NK-92 treated with Interleukin-12 subunit alpha and Interleukin-12 subunit beta, amount 100 ng/mL, for 24 hours (cell line): ENCODE results near the gene GINM1.

Experiments used
- DNase-seq: peaks from one replicate; lab custom pipeline; 2025; lab: John Stamatoyannopoulos, UW

GINM1 gene, protein sequence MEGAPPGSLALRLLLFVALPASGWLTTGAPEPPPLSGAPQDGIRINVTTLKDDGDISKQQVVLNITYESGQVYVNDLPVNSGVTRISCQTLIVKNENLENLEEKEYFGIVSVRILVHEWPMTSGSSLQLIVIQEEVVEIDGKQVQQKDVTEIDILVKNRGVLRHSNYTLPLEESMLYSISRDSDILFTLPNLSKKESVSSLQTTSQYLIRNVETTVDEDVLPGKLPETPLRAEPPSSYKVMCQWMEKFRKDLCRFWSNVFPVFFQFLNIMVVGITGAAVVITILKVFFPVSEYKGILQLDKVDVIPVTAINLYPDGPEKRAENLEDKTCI

DNA sequence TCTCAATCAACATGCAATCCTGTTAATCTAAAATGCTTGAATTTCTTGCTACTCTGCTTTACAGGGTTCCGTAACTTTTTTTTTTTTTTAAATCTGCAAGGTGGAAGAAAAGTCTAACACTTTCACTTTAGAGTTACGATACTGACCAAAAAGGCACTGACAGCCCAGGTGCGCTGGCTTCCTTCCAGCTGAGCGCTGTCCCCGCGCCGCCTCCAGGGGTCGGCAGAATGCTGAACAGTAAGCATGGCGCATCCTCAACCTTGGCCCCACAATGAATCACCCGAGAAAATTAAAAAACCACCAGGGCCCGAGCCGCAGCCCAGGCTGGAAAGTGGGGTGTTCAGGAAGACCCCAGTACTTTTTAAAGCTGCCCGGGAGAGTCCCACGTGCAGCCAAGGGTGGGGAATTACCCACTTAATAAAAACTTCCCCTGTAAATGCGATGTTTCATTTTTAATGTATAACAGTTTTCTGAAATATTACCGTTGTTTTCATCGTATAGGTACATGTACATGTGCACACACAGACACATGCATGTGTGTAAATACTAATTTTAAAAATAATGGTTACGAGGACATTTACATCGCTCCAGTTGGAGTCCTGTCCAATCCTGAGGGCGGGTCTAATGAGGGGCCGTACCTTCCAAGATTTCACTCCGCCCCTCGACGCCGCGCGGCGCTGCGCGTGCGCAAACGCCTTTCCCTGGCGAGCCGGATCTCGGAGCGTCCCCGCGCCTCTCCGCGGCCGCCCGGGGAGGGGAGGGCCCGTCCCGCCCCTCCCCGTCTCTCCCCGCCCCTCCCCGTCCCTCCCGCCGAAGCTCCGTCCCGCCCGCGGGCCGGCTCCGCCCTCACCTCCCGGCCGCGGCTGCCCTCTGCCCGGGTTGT is at the start of gene GINM1:
GINM1 (plus strand) TSS at position 849 of the 883 bp plus-strand sequence. CDS start 40 bp downstream, outside the sequence.
- DNase-seq, result peak; percentile 87

DNA sequence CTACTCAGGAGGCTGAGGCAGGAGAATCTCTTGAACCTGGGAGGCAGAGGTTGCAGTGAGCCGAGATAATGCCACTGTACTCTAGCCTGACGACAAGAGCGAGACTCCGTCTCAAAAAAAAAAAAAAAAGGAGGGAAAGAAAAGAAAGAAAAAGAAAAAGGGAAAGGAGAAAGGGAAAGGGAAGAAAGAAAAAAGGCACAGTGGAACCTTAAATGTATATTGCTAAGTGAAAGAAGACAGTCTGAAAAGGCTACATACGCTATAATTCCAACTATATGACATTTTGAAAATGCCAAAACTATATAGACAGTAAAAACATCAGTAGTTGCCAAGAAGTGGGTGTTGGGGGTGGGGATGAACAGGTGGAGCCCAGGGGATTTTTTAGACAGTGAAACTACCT is 36.5 kb upstream of the GINM1 start:
- DNase-seq, result no peak

DNA sequence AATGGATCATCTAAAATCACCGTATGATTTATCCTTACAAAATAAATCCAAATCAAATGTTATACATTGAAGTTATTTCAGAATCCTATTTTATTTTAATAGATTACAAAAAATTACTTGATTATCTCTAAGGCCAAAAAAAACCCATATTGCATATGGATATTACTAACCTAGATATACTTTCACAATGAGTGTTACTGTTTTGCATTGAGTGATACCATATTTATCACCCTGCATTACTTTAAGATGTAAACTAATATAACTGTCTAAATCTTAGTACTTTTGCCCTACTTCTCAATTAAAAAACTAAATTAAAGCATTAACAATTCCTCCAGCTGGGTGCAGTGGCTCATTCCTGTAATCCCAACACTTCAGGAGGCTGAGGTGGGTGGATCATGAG is 31.4 kb upstream of the GINM1 start:
- no peak for DNase-seq

DNA sequence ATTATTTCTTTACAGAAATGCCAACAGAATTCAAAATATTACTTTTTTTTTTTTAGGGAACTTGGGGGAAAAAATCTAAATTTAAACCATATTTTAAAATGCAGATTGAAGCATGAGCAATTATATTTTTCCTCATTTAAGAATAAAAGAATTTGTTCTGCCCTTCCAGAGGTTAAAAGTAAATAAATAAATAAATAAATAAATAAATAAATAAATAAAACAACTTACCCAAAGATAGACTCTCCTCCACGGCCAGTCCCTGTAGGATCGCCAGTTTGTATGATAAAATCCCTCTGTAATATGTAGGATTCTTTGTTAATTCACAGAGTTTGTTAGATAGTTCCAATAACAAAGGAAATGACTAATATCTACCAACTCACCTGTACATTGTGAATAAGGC is 25.0 kb upstream of the GINM1 start:
- no peak for DNase-seq

DNA sequence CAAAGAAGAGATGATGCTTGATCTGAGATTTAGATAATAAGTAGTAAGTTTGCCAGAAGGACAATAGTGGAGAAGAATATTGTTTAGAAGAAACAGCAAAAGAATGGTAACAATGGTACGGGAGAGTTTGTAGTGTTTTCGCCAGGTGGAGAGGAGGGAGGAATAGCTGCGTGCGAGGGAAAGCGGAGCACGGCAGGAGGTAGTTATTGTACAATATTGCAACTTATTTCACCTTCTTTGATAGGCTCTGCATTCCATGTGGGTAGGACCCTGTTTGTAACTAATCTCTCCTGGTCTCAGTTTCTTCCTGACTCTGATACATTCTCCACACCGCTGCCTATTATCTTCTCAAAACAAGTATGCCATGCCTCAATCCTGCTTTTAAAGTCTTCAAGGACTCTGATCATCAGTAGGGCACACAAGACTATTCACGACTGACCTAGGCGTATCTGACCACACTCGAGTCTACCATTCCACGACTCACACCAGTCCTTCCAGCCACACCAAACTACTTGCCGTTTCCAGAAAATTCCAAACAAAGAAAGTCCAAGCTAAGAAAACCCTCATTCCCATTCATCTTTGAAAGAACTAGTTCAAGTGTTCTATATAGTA is 21.4 kb upstream of the GINM1 start:
- DNase-seq, result no peak

DNA sequence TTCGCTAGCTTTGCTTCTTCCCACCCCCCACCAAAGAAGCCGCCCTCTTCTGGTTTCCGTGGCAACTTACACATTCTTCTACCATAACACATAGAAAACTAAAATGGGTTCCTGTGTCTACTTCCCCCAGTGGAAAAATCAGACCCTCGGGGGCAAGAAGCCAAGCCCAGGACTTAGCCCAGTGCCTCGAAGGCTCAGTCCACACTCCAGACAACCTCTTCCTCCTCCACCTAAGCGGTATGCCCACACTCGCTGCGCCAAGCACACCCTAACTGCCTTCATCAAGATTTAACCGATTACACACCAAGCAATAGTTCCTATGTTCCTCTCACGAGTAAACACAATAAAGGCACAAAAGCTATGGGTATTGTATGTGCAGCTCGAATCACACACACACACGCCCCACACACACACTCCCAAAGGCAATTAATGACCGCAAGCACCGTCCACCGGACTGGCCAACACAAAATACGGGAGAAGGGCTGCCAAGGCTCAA is 20.9 kb upstream of the GINM1 start:
- DNase-seq, result no peak

DNA sequence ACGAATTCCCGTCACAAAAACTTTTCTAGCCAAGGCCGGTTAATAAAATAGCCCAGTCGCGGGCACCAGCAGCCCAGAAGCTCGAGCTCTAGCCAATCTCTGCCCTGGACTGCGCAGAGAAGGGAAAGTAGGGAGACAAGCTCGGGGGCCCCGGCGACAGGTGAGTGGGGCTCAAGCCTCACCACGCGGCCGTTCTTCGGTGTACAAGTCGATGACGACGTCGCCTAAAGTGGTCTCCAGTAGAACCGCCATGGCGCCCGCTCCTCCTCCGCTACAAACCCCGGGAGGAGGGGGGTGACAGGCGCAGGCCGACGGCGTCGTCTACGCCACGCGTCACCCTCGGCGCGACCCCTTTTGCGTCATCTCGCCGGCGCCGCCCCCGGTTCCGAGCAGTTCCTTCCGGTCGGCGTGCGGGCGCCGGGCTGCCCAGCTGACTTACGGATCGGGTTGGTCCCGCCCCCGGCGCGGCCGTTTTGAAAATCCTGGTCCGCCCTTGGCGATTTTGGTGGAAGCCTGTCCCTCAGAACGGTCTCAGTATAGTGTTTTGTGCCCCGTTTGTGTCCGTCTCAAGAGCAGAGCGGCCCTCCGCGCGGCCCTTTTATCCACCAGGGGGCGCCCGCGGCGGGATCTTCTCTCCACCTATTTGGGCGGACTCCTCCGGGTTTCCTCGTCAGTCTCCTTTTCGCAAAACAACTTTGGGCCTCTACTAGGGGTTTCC is 20.3 kb upstream of the GINM1 start, which contains the start of gene PPIL4:
PPIL4 (minus strand) TSS at position 290 of the 718 bp plus-strand sequence; CDS start at position 252, 38 bp downstream.
- peak; percentile 88 for DNase-seq

DNA sequence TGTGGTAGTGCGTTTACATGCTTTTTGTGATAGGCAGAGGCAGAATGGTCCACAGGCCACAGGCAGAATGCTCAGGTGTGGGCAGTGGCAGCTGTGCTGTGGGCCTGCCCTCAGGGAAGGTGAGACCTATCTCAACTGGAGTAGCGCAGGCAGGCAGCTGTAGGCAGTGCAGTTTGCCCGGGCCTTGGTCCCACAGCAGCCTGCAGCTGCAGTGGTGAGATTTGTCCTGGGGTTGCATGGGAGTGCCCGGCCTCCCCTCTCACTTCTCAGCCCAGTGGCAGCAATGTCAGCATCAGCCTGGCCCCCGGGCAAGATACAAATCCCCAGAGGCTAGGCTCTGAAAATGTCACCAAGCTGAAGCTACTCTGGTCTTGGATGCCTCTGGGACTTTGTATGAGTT is 14.3 kb upstream of the GINM1 start:
- DNase-seq, result no peak

DNA sequence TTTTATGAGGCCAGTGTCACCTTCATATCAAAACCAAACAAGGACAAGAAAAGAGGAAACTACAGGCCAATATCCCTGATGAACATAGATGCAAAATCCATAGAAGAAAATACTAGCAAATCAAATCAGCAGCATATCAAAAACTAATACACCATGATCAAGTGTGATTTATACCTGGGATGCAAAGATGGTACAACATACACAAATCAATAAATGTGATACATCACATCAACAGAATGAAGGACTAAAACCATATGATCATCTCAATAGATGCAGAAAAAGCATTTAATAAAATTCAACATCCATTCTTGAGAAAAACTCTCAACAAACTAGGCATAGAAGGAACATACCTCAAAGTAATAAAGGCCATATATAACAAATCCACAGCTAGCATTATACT is 8.1 kb upstream of the GINM1 start:
- DNase-seq, result no peak

DNA sequence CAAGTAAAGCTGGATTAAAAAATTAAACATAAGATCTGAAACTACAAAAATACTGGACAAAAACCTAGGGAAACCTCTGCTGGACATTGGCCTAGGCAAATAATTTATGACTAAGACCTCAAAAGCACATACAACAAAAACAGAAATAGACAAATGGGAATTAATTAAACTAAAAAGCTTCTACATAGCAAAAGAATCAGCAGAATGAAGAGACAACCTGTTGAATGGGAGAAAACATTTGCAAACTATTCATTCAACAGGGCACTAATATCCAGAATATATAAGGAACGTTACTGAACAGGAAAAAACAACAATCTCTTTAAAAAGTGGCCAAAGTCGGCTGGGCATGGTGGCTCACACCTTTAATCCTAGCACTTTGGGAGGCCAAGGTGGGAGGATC is 6.8 kb upstream of the GINM1 start:
- no peak for DNase-seq

DNA sequence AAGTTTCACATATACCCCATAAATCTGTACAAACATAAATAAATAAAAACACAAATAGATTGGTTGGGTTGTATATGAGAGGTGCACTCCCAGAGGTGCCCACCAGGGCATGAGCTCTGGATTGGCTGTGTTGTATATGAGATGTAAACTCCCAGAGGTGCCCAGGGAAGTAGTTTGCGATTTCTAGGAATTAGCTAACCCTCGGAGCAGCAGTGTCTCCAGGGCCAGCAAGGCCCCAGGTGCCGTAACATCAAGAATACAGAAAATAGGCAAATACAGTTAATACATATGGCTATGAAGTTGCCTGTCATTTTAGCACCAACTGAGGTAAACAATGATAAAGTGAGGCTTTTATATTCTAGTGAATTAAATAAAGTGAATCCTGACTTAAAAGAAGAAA is 5.4 kb upstream of the GINM1 start:
- no peak for DNase-seq

DNA sequence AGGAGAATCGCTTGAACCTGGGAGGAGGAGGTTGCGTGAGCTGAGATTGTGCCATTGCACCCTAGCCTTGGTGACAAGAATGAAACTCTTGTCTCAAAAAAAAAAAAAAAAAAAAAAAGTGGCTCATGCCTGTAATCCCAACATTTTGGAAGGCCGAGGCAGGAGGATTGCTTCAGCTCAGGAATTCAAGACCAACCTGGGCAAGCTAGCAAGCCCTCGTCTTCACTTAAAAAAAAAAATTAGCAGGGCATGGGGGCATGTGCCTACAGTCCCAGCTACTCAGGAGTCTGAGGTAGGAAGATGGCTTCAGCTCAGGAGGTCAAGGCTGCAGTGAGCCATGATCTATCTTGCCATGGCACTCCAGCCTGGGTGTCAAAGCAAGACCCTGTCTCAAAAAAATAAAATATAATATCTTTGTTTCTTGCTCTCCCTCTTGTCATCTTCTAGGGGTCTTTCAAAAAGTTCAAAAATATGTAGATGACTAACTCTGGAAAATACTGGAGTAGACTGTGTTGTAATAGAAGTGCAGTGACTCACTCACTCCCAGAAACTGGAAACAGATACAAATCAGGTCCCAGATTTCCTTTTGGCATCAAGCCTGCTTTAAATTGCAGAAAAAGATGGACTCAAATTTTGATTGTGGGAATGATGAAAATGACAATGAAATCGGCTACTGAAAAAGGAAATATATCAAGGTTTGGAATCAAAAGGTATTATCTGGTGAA is 2.8 kb upstream of the GINM1 start:
- no peak for DNase-seq

DNA sequence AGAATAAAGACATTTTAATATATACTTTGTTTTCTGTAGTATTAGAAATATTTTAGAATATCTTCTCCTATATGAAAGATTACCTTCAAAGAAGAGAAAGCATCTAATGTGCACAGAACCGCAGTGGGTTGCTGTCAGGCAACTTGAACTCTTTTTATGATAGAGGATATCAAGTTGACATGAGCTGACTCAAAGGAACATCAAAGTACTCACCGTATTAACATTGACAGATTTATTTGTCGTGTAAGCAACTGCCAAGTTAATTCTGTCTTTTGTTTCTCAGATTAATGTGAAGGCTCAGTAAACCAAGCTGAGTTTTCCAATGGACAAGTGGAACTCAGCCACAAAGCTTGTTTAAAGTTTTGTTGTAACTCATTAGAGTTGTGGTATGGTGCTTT is 2.2 kb upstream of the GINM1 start:
- no peak for DNase-seq

DNA sequence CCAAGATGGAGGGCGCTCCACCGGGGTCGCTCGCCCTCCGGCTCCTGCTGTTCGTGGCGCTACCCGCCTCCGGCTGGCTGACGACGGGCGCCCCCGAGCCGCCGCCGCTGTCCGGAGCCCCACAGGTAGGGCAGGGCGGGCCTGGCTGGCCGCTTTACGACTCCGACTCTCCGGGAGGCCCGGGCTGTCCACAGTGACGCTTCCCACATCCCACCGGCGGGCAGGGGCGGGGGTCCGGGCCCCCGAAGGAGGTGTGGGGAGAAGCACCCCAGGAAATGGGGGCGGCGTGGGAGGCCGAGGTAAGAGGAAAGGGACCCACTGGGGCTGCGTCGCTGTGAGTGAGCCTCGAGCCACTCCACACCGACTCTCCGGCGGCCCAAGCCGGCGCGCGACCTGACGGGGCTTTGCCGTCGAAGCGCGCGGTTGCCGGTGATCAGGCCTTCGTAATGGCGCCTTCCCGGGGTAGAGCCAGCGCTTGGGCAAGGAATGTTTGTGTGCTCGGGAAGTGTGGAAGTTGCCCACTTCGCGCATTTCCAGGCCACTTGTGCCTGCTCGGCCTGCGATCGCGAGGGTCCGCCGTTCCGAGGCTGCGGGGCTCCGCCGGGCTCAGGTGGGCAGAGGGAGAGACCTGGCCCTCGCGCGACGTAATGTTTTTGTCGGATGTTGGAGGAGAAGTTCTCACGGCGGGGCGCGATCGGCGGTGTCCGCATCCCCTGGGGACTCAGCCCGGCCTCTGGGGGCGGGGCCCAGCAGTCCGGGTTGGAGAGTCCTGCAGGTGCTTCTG is 427 bp downstream of the GINM1 start:
- DNase-seq, result peak; percentile 46

DNA sequence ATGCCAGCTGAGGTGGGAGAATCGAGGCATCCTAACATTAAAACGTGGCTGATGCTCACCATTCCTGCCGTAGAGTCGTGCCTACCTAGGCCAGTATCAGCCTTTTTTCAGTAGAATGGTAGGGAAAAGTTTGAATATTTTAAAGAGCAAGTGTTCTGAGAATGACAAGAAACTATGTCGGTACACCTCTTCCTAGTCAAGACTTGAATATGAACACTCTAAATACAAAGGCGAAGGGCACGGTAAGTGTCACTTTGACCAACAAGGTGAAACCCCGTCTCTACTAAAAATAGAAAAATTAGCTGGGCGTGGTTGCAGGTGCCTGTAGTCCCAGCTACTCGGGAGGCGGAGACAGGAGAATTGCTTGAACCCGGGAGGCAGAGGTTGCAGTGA is 1.0 kb downstream of the GINM1 start:
- no peak for DNase-seq

DNA sequence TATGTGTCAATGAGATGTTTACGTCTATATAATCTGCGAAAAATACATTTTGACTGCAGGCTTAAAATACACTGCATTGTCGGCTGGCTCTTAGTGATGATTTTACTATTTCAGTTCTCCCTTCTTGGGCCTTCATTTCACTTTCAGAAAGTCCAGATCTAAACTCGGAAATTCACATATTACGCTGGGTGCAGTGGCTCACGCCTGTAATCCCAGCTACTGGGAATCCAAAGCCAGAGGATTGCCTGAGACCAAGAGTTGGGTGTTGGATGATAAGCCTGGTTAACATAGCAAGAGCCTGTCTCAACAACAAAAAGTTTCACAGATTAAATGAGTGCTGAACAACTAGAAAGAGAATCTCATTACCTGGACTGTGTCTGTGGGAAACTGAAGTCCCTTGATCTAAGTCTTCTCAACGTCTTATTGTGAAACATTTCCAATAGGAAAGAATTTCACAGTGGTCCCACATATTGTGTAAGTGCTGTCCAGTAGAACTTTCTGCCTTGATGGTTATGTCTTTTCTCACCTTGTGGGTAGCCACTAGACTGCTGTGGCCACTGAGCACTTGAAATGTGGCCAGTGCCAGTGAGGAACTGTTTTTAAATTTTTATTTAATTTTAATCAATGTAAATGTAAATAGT is 1.9 kb downstream of the GINM1 start:
- no peak for DNase-seq

DNA sequence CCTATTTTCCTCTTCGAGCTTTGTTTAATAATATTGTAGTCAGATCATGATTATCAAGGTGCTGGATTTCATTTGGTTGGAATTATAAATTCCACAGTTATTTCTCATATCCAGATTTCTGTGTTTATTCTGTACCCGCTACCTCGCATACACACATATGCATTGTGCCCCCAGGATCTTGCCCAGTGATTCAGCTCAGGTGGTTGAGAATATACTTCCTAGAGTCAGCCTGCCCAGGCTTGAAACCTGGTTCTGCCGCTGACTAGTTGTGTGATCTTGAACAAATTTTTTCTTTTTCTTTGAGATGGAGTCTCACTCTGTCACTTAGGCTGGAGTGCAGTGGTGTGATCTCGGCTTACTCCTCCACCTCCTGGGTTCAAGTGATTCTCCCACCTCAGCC is 14.7 kb downstream of the GINM1 start:
- no peak for DNase-seq

DNA sequence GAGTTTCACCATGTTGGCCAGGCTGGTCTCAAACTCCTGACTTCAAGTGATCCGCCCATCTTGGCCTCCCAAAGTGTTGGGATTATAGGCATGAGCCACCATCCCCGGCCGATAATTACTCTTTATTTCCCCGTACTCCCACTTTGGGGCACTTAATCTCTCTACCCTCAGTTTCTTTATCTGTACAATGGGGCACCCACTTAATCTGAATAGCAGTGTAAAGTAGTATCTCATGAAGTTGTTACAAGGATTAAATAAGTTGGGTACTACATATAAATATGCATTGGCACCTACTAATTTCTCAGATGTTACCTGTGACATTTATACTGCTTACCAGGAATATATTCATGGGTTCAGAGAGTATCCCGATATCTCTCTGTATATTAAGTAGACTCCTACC is 15.2 kb downstream of the GINM1 start:
- DNase-seq, result no peak

DNA sequence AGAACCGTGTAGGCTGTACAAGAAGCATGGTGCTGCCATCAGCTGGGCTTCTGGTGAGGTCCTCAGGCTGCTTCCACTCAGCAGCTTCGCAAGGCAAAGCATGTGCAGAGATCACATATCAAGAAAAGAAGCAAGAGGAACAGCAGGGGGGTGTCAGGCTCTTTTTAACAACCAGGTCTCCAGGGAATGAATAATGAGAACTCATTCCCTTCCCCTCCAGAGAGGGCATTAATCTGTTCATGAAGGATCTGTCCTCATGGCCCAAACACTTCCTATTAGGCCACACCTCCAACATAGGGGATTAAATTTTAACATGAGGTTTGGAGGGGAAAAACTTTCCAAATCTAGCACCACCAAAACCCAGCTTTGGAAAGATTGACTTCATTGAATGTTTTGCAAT is 20.0 kb downstream of the GINM1 start:
- no peak for DNase-seq

DNA sequence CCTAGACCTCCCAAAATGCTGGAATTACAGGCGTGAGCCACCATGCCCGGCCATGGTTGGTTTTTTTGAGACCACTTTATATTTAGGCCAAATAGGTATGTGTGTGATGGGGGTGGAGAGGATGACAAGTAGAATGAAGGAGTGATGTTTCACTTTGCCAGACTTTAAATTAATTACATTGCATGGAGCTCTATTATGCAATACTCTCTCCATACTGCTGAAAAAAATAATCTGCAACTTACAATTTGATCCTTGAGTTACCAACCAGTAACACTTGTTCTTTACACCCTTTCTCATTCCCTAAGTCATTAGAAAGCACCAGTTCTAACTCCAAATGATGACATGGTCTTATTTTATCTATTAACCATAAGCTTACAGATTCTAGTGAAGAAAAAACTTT is 26.8 kb downstream of the GINM1 start:
- no peak for DNase-seq
